AG09319 (cell line): Measurements from ENCODE around the gene ADAMTS4.

Experiments
- DNase-seq: peaks from one replicate; pipeline ENCODE4 v3.0.0-alpha.2; 2010; ENCODE audit warnings: low read depth; ENCODE audit errors: extremely low read depth
- TF ChIP-seq, protein P1 (sequence below): IDR thresholded peaks from 2 replicates; pipeline ENCODE4 v1.5.1; 2011; ENCODE audit warnings: low read depth, mild to moderate bottlenecking, inconsistent platforms, low read length, moderate library complexity

Gene ADAMTS4

GRCh38 chr1:161209790-161210409 is 11.0 kb upstream of the ADAMTS4 start:
- no peak for DNase-seq
- TF ChIP-seq, protein P1, sequence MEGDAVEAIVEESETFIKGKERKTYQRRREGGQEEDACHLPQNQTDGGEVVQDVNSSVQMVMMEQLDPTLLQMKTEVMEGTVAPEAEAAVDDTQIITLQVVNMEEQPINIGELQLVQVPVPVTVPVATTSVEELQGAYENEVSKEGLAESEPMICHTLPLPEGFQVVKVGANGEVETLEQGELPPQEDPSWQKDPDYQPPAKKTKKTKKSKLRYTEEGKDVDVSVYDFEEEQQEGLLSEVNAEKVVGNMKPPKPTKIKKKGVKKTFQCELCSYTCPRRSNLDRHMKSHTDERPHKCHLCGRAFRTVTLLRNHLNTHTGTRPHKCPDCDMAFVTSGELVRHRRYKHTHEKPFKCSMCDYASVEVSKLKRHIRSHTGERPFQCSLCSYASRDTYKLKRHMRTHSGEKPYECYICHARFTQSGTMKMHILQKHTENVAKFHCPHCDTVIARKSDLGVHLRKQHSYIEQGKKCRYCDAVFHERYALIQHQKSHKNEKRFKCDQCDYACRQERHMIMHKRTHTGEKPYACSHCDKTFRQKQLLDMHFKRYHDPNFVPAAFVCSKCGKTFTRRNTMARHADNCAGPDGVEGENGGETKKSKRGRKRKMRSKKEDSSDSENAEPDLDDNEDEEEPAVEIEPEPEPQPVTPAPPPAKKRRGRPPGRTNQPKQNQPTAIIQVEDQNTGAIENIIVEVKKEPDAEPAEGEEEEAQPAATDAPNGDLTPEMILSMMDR = peak; percentile 93

DNA sequence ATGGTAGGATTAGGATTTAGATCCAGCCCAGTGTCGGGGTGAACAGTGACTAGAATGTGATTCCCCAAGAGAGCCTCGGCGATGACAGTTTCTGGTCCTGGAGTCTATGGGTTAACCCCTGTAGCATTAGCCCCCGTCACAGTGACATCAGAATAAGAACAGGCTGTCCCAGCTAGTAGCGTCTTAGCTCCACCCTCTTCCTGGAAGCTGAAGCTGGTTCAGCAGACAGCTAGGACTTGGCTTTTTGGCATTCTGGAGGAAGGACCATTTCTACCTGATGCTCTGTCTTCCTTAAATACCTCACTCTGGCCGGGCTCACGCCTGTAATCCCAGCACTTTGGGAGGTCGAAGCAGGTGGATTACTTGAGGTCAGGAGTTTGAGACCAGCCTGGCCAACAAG is 8.3 kb upstream of the ADAMTS4 start:
- DNase-seq = no peak
- TF ChIP-seq, protein P1 = no peak

DNA sequence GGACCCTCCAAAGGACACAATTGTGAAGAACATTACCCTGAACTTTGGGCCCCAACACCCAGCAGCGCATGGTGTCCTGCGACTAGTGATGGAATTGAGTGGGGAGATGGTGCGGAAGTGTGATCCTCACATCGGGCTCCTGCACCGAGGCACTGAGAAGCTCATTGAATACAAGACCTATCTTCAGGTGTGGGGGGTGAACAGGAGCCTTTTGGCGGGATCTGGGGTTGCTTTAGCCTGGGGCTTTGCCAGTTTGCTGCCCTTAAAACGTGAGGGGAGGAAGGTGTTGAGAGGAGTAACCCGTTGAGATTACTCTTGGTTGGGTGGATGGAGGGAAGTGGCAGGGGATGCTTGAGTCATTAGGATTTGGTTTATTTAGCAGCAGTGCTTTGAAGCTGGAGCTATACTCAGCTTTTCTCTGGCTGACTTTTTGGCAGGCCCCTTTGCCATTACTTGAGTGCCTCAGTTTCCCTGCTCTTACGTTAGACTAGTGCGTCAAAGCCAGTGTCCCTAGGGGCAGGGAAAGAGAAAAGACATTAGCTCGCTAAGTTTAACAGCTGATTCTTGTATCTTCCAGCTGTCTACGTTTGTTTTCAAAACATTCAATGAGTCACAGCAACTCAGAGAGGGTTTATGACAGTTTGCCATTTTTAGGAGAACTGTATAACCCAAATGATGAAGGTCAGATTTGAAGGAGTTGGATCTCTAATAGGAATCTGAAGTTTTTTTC is 7.7 kb upstream of the ADAMTS4 start:
- DNase-seq = no peak
- TF ChIP-seq, protein P1 = no peak

DNA sequence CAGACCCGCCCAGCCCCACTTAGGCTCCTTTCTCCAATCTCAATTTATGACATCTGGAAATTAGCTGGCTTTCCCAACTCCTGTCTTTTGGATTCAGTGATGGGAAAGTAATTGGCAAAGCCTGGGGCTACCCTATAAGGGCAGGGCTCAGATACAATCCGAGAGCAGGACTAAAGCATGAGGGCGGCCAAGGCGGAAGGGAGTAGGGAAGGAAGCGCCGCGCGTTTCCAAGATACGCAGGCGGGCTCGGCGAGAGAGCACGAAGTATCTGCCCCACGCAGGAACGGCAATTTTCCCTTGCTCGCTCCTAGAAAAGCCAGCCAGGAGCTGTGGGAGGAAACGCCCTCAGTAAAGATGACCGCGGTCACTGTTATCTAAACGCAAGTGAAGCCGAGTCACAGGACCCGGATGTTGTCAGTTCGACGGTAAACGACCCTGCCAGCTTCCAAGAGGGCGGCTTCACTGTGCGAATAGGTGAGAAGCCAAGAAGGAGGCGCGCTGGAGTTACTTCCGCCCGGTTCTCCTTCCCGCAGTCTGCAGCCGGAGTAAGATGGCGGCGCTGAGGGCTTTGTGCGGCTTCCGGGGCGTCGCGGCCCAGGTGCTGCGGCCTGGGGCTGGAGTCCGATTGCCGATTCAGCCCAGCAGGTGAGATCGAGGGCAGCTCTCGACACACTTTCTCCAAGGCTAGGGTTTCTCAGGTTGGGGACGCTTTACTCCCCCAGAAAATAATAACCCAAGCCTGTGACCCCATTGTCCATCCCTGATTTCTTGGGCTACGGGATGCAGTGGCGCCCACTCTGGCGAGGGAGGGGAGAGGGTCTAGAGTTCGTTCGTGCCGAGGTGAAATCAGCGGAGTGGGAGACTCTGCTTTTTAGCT is 3.2 kb upstream of the ADAMTS4 start, which contains the start of gene NDUFS2:
TSS of gene NDUFS2 (plus strand) at position 532 of the 877 bp plus-strand sequence. CDS start at position 551, 19 bp downstream.
- TF ChIP-seq, protein P1 = no peak; the same call in 1 of the 2 replicates
- peak; percentile 98 for DNase-seq

DNA sequence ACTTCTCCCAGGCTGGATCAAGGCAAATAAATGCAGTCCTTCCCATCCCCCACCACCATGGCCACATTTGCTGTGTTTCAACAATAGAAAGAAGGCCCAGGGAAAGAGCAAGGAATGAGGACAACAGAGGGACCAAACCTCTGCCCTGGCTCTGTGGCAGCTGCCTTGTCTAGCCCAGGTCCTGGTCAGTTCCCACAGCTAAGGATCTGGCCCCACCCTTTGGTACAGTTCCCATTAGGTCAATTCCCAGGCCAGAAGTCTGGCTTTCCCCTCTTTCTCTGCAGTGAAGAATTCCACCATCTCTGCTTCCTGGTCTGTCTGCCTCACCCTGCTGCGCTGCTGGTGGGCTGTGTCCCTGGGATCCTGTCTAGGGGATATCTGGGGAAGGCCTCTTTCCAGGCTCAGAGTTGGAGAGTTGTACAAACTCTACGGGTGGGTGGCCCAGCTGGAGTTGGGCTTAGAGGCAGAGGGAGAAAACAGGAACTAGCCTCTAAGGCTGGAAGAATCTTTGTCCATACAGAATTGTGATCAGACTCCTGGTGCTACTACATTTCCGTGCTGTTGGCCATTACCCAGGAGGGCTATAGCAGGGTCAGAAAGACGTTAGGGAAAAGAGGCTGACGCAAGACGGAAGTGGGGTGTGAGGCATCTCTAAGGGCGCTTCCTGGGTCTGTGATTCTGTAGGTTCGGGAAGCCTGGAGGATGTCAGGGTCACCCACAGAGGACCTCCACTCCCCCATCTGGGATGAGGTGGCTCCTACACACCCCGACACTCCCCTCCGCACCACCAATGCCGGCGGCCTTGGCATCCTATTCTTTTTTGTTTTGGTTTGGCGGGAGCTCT is 2.4 kb upstream of the ADAMTS4 start:
- DNase-seq = peak; percentile 43

GRCh38 chr1:161200421-161200991 is 1.7 kb upstream of the ADAMTS4 start:
- no peak for DNase-seq
- TF ChIP-seq, protein P1 = no peak

More for the DNA sequence above, 2.4 kb upstream of the ADAMTS4 start:
- TF ChIP-seq, protein P1 = no peak
